GM23248 (cell line): ENCODE data around the gene SLC38A2.

Experiments used
- EZH2 ChIP-seq: fragments of 200-600 bp; sonication (generic); IDR thresholded peaks from 2 replicates; pipeline ENCODE4 v1.6.1; 2018; ENCODE audit warnings: antibody characterized with exemption, mild to moderate bottlenecking; ENCODE audit not compliant: insufficient read depth, poor library complexity, severe bottlenecking
- EZH2phosphoT487 ChIP-seq: fragments of 200-600 bp; sonication (generic); IDR thresholded peaks from 2 replicates; pipeline ENCODE4 v1.6.1; 2018; ENCODE audit warnings: antibody characterized with exemption, moderate library complexity, mild to moderate bottlenecking, low read depth; ENCODE audit not compliant: insufficient read depth

DNA sequence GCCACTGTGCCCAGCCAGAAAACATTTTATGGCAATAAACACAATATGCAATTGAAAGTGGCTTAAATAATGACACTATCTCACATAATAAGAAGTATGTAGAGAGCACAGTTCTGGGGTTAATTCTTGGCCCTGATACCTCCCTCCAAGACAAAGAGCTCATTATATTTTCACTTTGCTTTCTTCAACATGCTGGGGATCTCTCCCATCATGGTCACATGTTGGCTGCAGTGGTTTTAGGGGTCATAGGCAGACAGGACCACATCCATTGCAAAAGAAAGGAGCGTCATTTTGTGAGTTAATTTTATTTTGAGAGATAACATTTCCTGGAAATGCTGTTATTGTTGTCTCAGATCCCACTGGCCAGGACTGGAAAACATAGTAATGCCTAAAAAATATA lies 8.3 kb upstream of the SLC38A2 start:
- TF ChIP-seq EZH2, result no peak
- no peak for TF ChIP-seq EZH2phosphoT487
